ENCODE measurements around the gene FRMD6.

GRCh38 chr14:51616256-51616655 is 35.5 kb upstream of the FRMD6 start:
- no peak for TF ChIP-seq CTCF (IDR thresholded peaks at IDR 0.05; ENCODE audit: borderline replicate concordance, extremely low read depth, low read length, poor library complexity, severe bottlenecking)
- no peak for TF ChIP-seq EZH2 (IDR thresholded peaks at IDR 0.05; ENCODE audit: borderline replicate concordance, low read depth, low read length, severe bottlenecking)

Measured in DND-41 (cell line).